A673 (cell line): Measurements from ENCODE around the gene GRAP2.

ENCODE experiments used
- CTCF ChIP-seq: fragments of 300-800, 200-600 bp; sonication (generic); conservative IDR thresholded peaks from 2 replicates; pipeline ENCODE4 v1.5.1; 2017; ENCODE audit warnings: low read depth, mild to moderate bottlenecking, antibody characterized with exemption, low read length, moderate library complexity, mixed read lengths
- EZH2 ChIP-seq: fragments of 200-600 bp; sonication (generic); IDR thresholded peaks from 2 replicates; pipeline ENCODE4 v1.6.1; 2017; ENCODE audit warnings: borderline replicate concordance, low read depth, mild to moderate bottlenecking, mixed read lengths, antibody characterized with exemption, low read length; ENCODE audit not compliant: poor library complexity, severe bottlenecking

GRCh38 chr22:39958949-39959639, 58.2 kb downstream of the GRAP2 start:
- TF ChIP-seq CTCF, result no peak
- no peak for TF ChIP-seq EZH2
